Hepatocyte (in vitro differentiated cells): ENCODE data around the gene REEP6. TPM values are rescaled to one million over a fixed set of nuclear protein-coding genes. Genes with fewer than 3 reads are reported as not detected.
A peak's percentile ranks its signal among the peaks of the same experiment; 100 is the strongest.

Experiments
- DNase-seq: peaks from one replicate; pipeline ENCODE4 v3.0.0-alpha.2; 2016; ENCODE audit warnings: low spot score
- H2AFZ ChIP-seq: fragments of 200-600 bp; sonication (generic); 2 replicates; pipeline ENCODE4 v1.6.0; 2016; ENCODE audit warnings: antibody characterized with exemption, mild to moderate bottlenecking
- H3K27ac ChIP-seq: fragments of 200-600 bp; sonication (generic); 2 replicates; pipeline ENCODE4 v1.5.1; 2016; ENCODE audit warnings: mild to moderate bottlenecking
- H3K27me3 ChIP-seq: fragments of 200-600 bp; sonication (generic); 2 replicates; pipeline ENCODE4 v1.6.1; 2016
- H3K36me3 ChIP-seq: fragments of 200-600 bp; sonication (generic); replicated peaks from 2 replicates; pipeline ENCODE4 v1.5.1; 2016; ENCODE audit warnings: low read depth; ENCODE audit not compliant: insufficient read depth
- H3K4me1 ChIP-seq: fragments of 200-600 bp; sonication (generic); 2 replicates; pipeline ENCODE4 v1.5.1; 2016; ENCODE audit warnings: mild to moderate bottlenecking, moderate library complexity; ENCODE audit not compliant: insufficient read depth
- H3K4me2 ChIP-seq: fragments of 200-600 bp; sonication (generic); 2 replicates; pipeline ENCODE4 v1.6.0; 2016
- H3K4me3 ChIP-seq: fragments of 200-600 bp; sonication (generic); 2 replicates; pipeline ENCODE4 v1.5.1; 2016; ENCODE audit warnings: mild to moderate bottlenecking
- H3K79me2 ChIP-seq: fragments of 200-600 bp; sonication (generic); 2 replicates; pipeline ENCODE4 v1.6.0; 2017; ENCODE audit warnings: mild to moderate bottlenecking
- H3K9me2 ChIP-seq: fragments of 200-600 bp; sonication (generic); replicated peaks from 2 replicates; pipeline ENCODE4 v1.6.0; 2017; ENCODE audit warnings: mild to moderate bottlenecking; ENCODE audit not compliant: insufficient read depth
- H3K9me3 ChIP-seq: fragments of 200-600 bp; sonication (generic); 2 replicates; pipeline ENCODE4 v1.5.1; 2016; ENCODE audit warnings: low read depth, mild to moderate bottlenecking
- H4K20me1 ChIP-seq: fragments of 200-600 bp; sonication (generic); 2 replicates; pipeline ENCODE4 v1.6.0; 2016; ENCODE audit warnings: mild to moderate bottlenecking; ENCODE audit not compliant: insufficient read depth, poor library complexity, severe bottlenecking
- EZH2 ChIP-seq: fragments of 200-600 bp; sonication (generic); IDR thresholded peaks from 2 replicates; pipeline ENCODE4 v1.6.1; 2016; ENCODE audit warnings: antibody characterized with exemption, mild to moderate bottlenecking, borderline replicate concordance
- EZH2phosphoT487 ChIP-seq: fragments of 200-600 bp; sonication (generic); IDR thresholded peaks from one replicate; pipeline ENCODE4 v1.6.1; 2018; ENCODE audit warnings: antibody characterized with exemption, mild to moderate bottlenecking, low read depth, moderate library complexity; ENCODE audit not compliant: unreplicated experiment, severe bottlenecking
- WGBS: methylation state at CpG from one replicate; pipeline ENCODE4 v1.1.6; 2016; ENCODE audit warnings: low lambda C conversion rate; ENCODE audit errors: missing lambda C conversion rate; 5-methylcytosine and 5-hydroxymethylcytosine counted together
- polyA plus RNA-seq: library from polyadenylated mRNA; unstranded; fragments of >200 nt; fragmentation: Nextera tagmentation; extraction: Ambion mirVana; gene quantifications from 2 replicates; pipeline ENCODE4 v1.2.1, GENCODE V29; 2016
- total RNA-seq: library from RNA; depleted of rRNA; stranded (reverse); fragments of >200 nt; gene quantifications from 2 replicates; pipeline ENCODE4 v1.2.3, GENCODE V29; 2014
- TF ChIP-seq, protein P1 (sequence below): fragments of 200-600 bp; sonication (generic); IDR thresholded peaks from 2 replicates; pipeline ENCODE4 v1.5.1; 2016; ENCODE audit warnings: antibody characterized with exemption, mild to moderate bottlenecking; ENCODE audit not compliant: poor library complexity

The REEP6 gene
- total and polyA plus RNA-seq, 2 experiments from 2014 or later = 88.9 to 218 TPM

DNA sequence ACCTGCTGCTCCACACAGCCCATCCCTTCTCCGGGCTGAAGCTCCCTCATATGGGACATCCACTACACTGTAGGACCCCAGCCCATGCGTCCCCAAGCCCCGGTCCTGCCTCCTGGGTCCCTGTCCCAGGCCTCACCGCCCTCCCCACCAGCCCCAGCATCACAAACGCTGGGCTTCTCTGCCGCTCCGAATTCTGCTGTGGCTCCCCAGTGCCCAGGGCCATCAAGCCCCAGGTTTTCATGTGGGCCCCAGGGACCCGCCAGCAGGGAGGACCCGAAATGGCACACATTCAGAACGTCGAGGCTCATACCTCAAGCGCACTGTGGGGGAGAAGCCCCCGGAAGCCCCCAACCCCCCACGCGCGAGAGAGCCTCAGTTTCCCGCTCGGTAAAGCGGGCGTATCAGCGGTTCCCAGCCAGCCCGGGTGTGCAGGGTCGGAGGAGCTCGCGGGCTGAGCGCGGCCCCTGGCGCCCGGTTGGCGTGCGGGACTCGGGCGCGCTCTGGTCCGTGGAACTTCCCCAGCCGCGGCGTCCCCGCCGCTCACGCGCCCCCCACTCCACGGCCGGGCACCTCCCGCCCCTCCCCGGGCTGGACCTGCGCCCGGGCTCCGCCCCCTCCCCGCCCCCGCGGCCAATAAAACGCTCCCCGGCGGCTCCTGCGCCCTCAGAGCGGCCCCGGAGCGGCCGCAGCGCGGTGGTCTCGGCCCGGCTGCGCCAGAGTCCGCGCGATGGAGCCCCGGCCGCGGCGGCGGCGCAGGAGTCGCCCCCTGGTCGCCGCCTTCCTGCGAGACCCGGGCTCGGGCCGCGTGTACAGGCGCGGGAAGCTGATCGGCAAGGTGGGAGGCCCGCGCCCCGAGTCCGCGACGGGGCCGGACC, 32.7 kb downstream of the REEP6 start, which contains the start of gene PLK5:
Gene PLK5 (plus strand): TSS at position 666 of the 875 bp plus-strand sequence. CDS start 2,920 bp downstream, outside the sequence.
- no peak within 1 kb of the TSS for H3K4me3 ChIP-seq
- H4K20me1 ChIP-seq = no peaks in the 10 kb centered on the region
- H3K4me2 ChIP-seq = peak within 1 kb of the TSS; percentile 76
- no peak for DNase-seq
- 17% methylated on average over 60 of the region's 92 CpGs for WGBS
- H3K9me3 ChIP-seq = no peaks in the 10 kb centered on the region
- no peak within 1 kb of the TSS for H2AFZ ChIP-seq
- H3K4me1 ChIP-seq = no peaks in the 10 kb centered on the region
- no peaks in the 10 kb centered on the region for H3K36me3 ChIP-seq
- no peaks in the 10 kb centered on the region for H3K9me2 ChIP-seq
- H3K79me2 ChIP-seq = no peaks in the 10 kb centered on the region
- H3K27me3 ChIP-seq = peaks cover 28% of the 10 kb centered on the region
- TF ChIP-seq EZH2 = no peak
- TF ChIP-seq, protein P1, sequence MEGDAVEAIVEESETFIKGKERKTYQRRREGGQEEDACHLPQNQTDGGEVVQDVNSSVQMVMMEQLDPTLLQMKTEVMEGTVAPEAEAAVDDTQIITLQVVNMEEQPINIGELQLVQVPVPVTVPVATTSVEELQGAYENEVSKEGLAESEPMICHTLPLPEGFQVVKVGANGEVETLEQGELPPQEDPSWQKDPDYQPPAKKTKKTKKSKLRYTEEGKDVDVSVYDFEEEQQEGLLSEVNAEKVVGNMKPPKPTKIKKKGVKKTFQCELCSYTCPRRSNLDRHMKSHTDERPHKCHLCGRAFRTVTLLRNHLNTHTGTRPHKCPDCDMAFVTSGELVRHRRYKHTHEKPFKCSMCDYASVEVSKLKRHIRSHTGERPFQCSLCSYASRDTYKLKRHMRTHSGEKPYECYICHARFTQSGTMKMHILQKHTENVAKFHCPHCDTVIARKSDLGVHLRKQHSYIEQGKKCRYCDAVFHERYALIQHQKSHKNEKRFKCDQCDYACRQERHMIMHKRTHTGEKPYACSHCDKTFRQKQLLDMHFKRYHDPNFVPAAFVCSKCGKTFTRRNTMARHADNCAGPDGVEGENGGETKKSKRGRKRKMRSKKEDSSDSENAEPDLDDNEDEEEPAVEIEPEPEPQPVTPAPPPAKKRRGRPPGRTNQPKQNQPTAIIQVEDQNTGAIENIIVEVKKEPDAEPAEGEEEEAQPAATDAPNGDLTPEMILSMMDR = peak; percentile 7
- H3K27ac ChIP-seq = no peak within 1 kb of the TSS

DNA sequence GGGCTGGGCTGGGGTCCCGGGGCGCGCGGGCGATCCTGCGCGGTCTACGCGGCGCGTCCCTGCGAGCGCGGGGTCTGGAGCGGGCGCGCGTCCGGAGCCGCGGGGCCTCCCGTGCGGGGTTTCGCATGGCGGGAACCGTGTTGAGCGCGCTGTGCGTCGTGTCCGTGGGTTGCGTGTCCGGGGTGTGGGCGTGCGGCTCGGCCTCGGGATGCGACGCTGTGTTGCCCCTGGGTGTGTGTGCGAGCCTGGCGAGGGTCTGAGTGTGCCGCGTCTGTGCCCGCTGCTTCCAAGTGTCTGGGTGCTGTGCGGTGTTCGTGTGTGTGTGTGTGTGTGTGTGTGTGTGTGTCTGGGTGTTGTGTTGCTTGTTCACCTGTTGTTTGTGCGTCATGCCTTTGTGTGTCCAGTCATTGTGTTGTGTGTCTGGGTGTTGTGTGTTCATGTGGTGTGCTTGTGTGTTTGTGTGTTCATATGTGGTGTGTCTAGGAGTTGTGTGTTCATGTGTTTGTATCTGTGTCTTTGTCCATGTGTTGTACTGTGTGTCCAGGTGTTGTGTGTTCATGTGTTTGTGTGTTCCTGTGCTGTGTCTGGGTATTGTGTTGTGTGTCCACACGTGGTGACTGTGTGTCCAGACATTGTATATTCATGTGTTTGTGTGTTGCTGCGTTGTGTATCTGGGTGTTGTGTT, 33.4 kb downstream of the REEP6 start:
- Histone ChIP-seq H3K4me1 (no peaks in the 10 kb centered on the region), H4K20me1 (no peaks in the 10 kb centered on the region), H3K4me3 (no peak overlapping the region), H3K9me3 (no peaks in the 10 kb centered on the region), H2AFZ (no peak overlapping the region), H3K4me2 (peak overlapping the region; percentile 76), H3K9me2 (no peaks in the 10 kb centered on the region), H3K79me2 (no peaks in the 10 kb centered on the region), H3K36me3 (no peaks in the 10 kb centered on the region), H3K27me3 (peaks cover 28% of the 10 kb centered on the region), H3K27ac (no peak overlapping the region)
- no peak for DNase-seq
- TF ChIP-seq EZH2phosphoT487 (no peak), EZH2 (no peak)
- TF ChIP-seq, protein P1 = no peak
- 61% methylated on average over 10 of the region's 49 CpGs for WGBS

DNA sequence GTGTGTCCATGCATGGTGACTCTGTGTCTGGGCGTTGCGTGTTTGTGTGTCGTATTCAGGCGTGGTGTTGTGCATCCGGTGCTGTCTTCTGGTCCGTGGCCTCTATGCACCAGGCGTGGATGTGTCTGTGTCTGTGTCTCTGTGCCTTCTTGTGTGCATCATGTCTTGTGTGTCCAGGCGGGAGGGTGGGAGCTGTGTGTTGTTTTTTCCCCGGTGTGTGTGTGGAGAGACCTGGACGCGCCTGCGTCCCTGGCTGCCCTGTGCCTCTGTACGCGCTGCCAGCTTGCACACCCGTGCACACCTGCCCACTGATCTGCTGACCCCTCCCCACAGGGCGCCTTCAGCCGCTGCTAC, 34.0 kb downstream of the REEP6 start:
- WGBS = 80% methylated on average over 17 of the region's 17 CpGs
- DNase-seq = no peak
- H3K4me1 ChIP-seq = no peaks in the 10 kb centered on the region
- H3K79me2 ChIP-seq = no peaks in the 10 kb centered on the region
- H3K9me3 ChIP-seq = no peaks in the 10 kb centered on the region
- H3K4me2 ChIP-seq = no peak overlapping the region
- no peaks in the 10 kb centered on the region for H3K36me3 ChIP-seq
- no peak overlapping the region for H2AFZ ChIP-seq
- no peaks in the 10 kb centered on the region for H4K20me1 ChIP-seq
- no peak overlapping the region for H3K27ac ChIP-seq
- peaks cover 28% of the 10 kb centered on the region for H3K27me3 ChIP-seq
- TF ChIP-seq, protein P1 = no peak
- no peak for TF ChIP-seq EZH2phosphoT487
- TF ChIP-seq EZH2 = no peak
- H3K4me3 ChIP-seq = no peak overlapping the region
- H3K9me2 ChIP-seq = no peaks in the 10 kb centered on the region
